ENCODE results near the gene PHRF1. TPM values are rescaled to one million over a fixed set of nuclear protein-coding genes. Genes with fewer than 3 reads are reported as not detected.
A peak's percentile ranks its signal among the peaks of the same experiment; 100 is the strongest.

Gene PHRF1
- total and polyA plus RNA-seq, 9 of the 15 experiments (the other 6 are each of a cell fraction or from before 2014, with no cell fraction given), result 0.07 to 37.2 (median 7.7) TPM

DNA sequence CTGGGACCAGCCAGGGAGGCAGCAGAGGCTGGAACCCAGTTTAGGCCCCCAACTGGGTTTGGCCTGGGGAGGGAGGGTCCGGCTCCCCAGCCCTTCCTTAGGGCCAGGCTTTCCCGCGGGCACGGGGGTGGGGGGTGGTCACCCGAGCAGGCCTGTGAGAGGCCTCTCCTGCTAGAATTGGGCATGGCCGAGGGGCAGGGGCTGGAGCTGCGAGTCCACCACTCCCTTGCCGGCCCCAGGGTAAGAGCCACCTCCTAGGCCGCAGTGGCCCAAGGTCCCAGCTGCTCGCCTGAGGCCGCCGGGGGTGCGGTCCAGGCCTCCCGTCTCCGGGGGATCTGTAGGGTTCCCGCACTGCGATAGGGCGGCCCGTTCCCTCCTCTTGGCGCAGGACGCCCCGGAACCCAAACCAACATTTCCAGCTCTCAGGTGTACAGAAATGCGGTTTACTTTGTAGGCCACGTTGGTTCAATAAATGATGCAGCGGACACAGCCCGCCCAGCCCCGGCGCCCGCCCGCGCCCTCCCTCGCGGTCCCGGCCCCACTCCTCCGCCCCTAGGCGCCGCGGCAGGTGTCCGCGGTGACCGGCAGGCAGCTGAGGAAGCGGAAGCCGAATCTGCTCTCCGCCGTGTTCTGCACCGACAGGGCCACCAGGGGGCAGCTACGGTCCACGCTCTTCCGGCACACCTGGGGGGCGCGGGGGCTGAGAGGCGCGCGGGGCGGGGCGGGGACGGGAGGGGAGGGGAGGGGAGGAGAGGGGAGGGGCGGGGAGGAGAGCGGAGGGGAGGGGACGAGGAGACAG lies 21.6 kb upstream of the PHRF1 start:
- peaks cover 20 to 99% of the 10 kb centered on the region in 2 experiments for H3K4me1 ChIP-seq (replicated peaks in 1 of 2; ENCODE audit: control insufficient read depth in 2 of 2, insufficient read depth in 2 of 2, low read length in 2 of 2)
- no peaks in the 10 kb centered on the region for H3K36me3 ChIP-seq (ENCODE audit: control insufficient read depth, insufficient read depth, low read length)
- in situ Hi-C loops (cut with MboI) (no loop called here), intact Hi-C loops (cut with micrococcal nuclease) (loop anchor here (5.0 to 10.0 kb wide), 3 partner anchors 60 to 173 kb away; partner anchors contain the start of genes DEAF1, IRF7 and TMEM80)
- peak overlapping the region; percentile 56 for H3K27ac ChIP-seq (ENCODE audit: extremely low read depth, low read depth, low read length)
- no peaks in the 10 kb centered on the region for H3K9me3 ChIP-seq (replicated peaks; ENCODE audit: control insufficient read depth, insufficient read depth, low read depth, low read length)
- no TSS peak for BruUV-seq (replicated peaks)
- ChIA-PET CTCF (ENCODE audit: low intra/inter-chr PET ratio) (interaction anchor here (1.8 kb wide), 1 partner anchor 173 kb away, joined by 12 read pairs; no protein-coding TSS in a partner anchor), POLR2A (interaction anchor here (0.7 to 1.8 kb wide), 4 partner anchors 36 to 255 kb away, joined by 3 to 5 read pairs (median 4); partner anchors contain the start of gene TALDO1)
- H3K4me3 ChIP-seq, result peak overlapping the region; percentile 27
- no peak for FAIRE-seq
- 28% methylated on average over 11 of the region's 60 CpGs for WGBS (ENCODE audit: insufficient coverage, low coverage, missing lambda C conversion rate)
- peak overlapping the region; percentile 65 for H3K4me2 ChIP-seq (ENCODE audit: insufficient read depth, low read length)
- DNase-seq (ENCODE audit: extremely low read depth in 1 of 4, low spot score in 3 of 4), result peak; percentile 79 to 90 (median 82)
- no peaks in the 10 kb centered on the region for H3K27me3 ChIP-seq (ENCODE audit: control insufficient read depth in 2 of 2, insufficient read depth in 2 of 2, low read length in 2 of 2)
- peak overlapping the region; percentile 72 for H2AFZ ChIP-seq (ENCODE audit: low read depth, low read length)
- H4K20me1 ChIP-seq (replicated peaks; ENCODE audit: control insufficient read depth, insufficient read depth, low read length), result no peaks in the 10 kb centered on the region
- H3K9ac ChIP-seq (ENCODE audit: insufficient read depth in 1 of 2, low read depth in 2 of 2, low read length in 2 of 2), result peak overlapping the region; percentile 46 to 85; a peak in 3 of 4 replicates
- H3K79me2 ChIP-seq (ENCODE audit: control insufficient read depth, insufficient read depth, low read length), result no peaks in the 10 kb centered on the region
- ATAC-seq, result peak; percentile 81
- no peaks in the 10 kb centered on the region for H3K9me1 ChIP-seq (ENCODE audit: control insufficient read depth, insufficient read depth, low read length)
- TF ChIP-seq LARP7 (IDR thresholded peaks at IDR 0.05), result no peak
- TF ChIP-seq ZNF707 (CRISPR knock-in tag; conservative IDR thresholded peaks at IDR 0.05), result no peak
- no peak for TF ChIP-seq EP400 (IDR thresholded peaks at IDR 0.05)
- TF ChIP-seq ZBTB33 (CRISPR knock-in tag; IDR thresholded peaks at IDR 0.05), result peak; percentile 95
- TF ChIP-seq TAF1 (IDR thresholded peaks at IDR 0.05; ENCODE audit: control insufficient read depth, extremely low read depth, insufficient read depth, low read length, severe bottlenecking), result peak; percentile 13
- TF ChIP-seq TOE1 (IDR thresholded peaks at IDR 0.05; ENCODE audit: borderline replicate concordance), result no peak
- no peak for TF ChIP-seq TOE1 (CRISPR knock-in tag; IDR thresholded peaks at IDR 0.05; ENCODE audit: borderline replicate concordance, low read depth)
- peak; percentile 25; the same call in 1 of the 2 replicates for TF ChIP-seq PKNOX1 (IDR thresholded peaks at IDR 0.05)
- no peak for TF ChIP-seq NFXL1 (CRISPR knock-in tag; IDR thresholded peaks at IDR 0.05)
- TF ChIP-seq SPI1 (IDR thresholded peaks at IDR 0.05; ENCODE audit: borderline replicate concordance, low read depth, low read length), result peak; percentile 49; the same call in 1 of the 2 replicates
- no peak for TF ChIP-seq XRCC5 (IDR thresholded peaks at IDR 0.05; ENCODE audit: low read depth, low read length)
- TF ChIP-seq CXXC5 (CRISPR knock-in tag; IDR thresholded peaks at IDR 0.05), result peak; percentile 48; the same call in 1 of the 2 replicates
- no peak for TF ChIP-seq FOS (IDR thresholded peaks at IDR 0.05; ENCODE audit: extremely low read depth, insufficient read length)
- peak in 1 of 2 experiments; percentile 91; a peak in 1 of 4 replicates for TF ChIP-seq MAZ (CRISPR knock-in tag; conservative IDR thresholded peaks at IDR 0.05 in 1 of 2, IDR thresholded peaks at IDR 0.05 in 1 of 2)
- TF ChIP-seq ZNF778 (CRISPR knock-in tag; IDR thresholded peaks at IDR 0.05), result no peak
- no peak for TF ChIP-seq ZNF212 (CRISPR knock-in tag; IDR thresholded peaks at IDR 0.05)
- TF ChIP-seq MYC (IDR thresholded peaks at IDR 0.05; ENCODE audit: low read depth, low read length), result peak; percentile 24; the same call in 1 of the 2 replicates
- no peak for TF ChIP-seq MYC (CRISPR knock-in tag; IDR thresholded peaks at IDR 0.05; ENCODE audit: borderline replicate concordance, low read depth)
- no peak for TF ChIP-seq ZC3H11A (IDR thresholded peaks at IDR 0.05; ENCODE audit: low read depth, low read length)

Measured in K562 (cell line).